Lower leg skin (tissue), 4 donors: Measurements from ENCODE around the gene GLDN. TPM values are rescaled to one million over a fixed set of nuclear protein-coding genes. Genes with fewer than 3 reads are reported as not detected.

Experiments used
- DNase-seq, 2 donors: peaks; one replicate each; pipeline ENCODE4 v3.0.0-alpha.2; 2019; ENCODE audit warnings: low spot score in 2 of 2
- H3K4me3 ChIP-seq: fragments of 200-600 bp; sonication (generic); 2 replicates; pipeline ENCODE4 v1.5.1; 2017; ENCODE audit warnings: mild to moderate bottlenecking, low read depth; ENCODE audit not compliant: poor library complexity, severe bottlenecking
- CTCF ChIP-seq, 3 donors: fragments of 450-650 bp; IDR thresholded peaks; one replicate each; pipeline ENCODE4 v1.5.1; 2016; ENCODE audit warnings: antibody characterized with exemption in 3 of 3, mild to moderate bottlenecking in 3 of 3, moderate library complexity in 2 of 3
- POLR2A ChIP-seq, 2 donors: fragments of 450-650 bp; IDR thresholded peaks; one replicate each; pipeline ENCODE4 v1.6.1; 2016 to 2017; ENCODE audit warnings: antibody characterized with exemption in 2 of 2, mild to moderate bottlenecking in 1 of 2, moderate library complexity in 1 of 2
- WGBS, 2 donors: methylation state at CpG; one replicate each; pipeline ENCODE4 v1.1.5; 2018; 5-methylcytosine and 5-hydroxymethylcytosine counted together
- intact Hi-C: fragments of 100-400 bp; cut with DNase I; formaldehyde crosslinking; loops from one replicate; pipeline ENCODE4 v1.15.0; 2023; ENCODE audit warnings: low total_unique reads
- total RNA-seq, 4 donors: library from RNA; depleted of rRNA; stranded (reverse); fragments of >200 nt; gene quantifications; one replicate each; pipeline ENCODE4 v1.1.0, GENCODE V29; 2016

GLDN gene
- total RNA-seq, 4 donors from 2014 or later, result 3.7 to 9.4 (median 4.9) TPM

GRCh38 chr15:51327081-51327480 is 14.4 kb upstream of the GLDN start:
- intact Hi-C loops, result no loop called here
- DNase-seq, result no peak
- no peak overlapping the region for H3K4me3 ChIP-seq
- no peak for TF ChIP-seq CTCF (IDR thresholded peaks at IDR 0.05)
- no peak for TF ChIP-seq POLR2A (IDR thresholded peaks at IDR 0.05)
- 93% methylated on average over 2 of the region's 2 CpGs for WGBS, 2 donors

GRCh38 chr15:51328926-51329325 is 12.5 kb upstream of the GLDN start:
- no peak overlapping the region for H3K4me3 ChIP-seq
- WGBS, 2 donors, result 76 to 79% methylated on average over 4 of the region's 4 CpGs
- TF ChIP-seq POLR2A (IDR thresholded peaks at IDR 0.05) (no peak), CTCF (IDR thresholded peaks at IDR 0.05) (no peak)
- intact Hi-C loops, result no loop called here
- no peak for DNase-seq

- intact Hi-C loops, result no loop called here
- TF ChIP-seq CTCF (IDR thresholded peaks at IDR 0.05) (no peak), POLR2A (IDR thresholded peaks at IDR 0.05) (no peak)
- 71 to 78% methylated on average over 5 of the region's 5 CpGs for WGBS, 2 donors
- DNase-seq, result no peak
- no peak overlapping the region for H3K4me3 ChIP-seq
Measured at GRCh38 chr15:51331141-51331540, 10.3 kb upstream of the GLDN start.

GRCh38 chr15:51332206-51333147 is 9.0 kb upstream of the GLDN start:
- DNase-seq, result no peak
- 71 to 74% methylated on average over 4 of the region's 4 CpGs for WGBS, 2 donors
- no peak for TF ChIP-seq POLR2A (IDR thresholded peaks at IDR 0.05)
- intact Hi-C loops, result no loop called here
- H3K4me3 ChIP-seq, result no peak overlapping the region

- WGBS, 2 donors, result 61 to 72% methylated on average over 2 of the region's 2 CpGs
- TF ChIP-seq CTCF (IDR thresholded peaks at IDR 0.05), result no peak
- intact Hi-C loops, result no loop called here
- no peak for DNase-seq
- H3K4me3 ChIP-seq, result no peak overlapping the region
Measured at GRCh38 chr15:51333571-51333970, 7.9 kb upstream of the GLDN start.

GRCh38 chr15:51334011-51334451 is 7.4 kb upstream of the GLDN start:
- 39 to 57% methylated on average over 2 of the region's 2 CpGs for WGBS, 2 donors
- TF ChIP-seq CTCF (IDR thresholded peaks at IDR 0.05) (no peak), POLR2A (IDR thresholded peaks at IDR 0.05) (no peak)
- no peak overlapping the region for H3K4me3 ChIP-seq
- DNase-seq, result no peak
- intact Hi-C loops, result no loop called here
